Heart right ventricle (tissue), 16 donors: Measurements from ENCODE around the gene CYP51A1. TPM values are rescaled to one million over a fixed set of nuclear protein-coding genes. Genes with fewer than 3 reads are reported as not detected.
"Not testable (repeated sequence)": the region's sequence is repeated elsewhere in the genome, so short reads cannot be mapped to it uniquely, and the experiment has no call there.

Source experiments
- ATAC-seq, 8 donors: fragments of 200-7000 bp; cut with Tn5 transposase; one replicate each; pipeline ENCODE4 v1.9.1; 2020; ENCODE audit warnings: mild to moderate bottlenecking in 8 of 8, moderate library complexity in 8 of 8, moderate number of reproducible peaks in 1 of 8
- DNase-seq, 2 donors: peaks; one replicate each; pipeline ENCODE4 v3.0.0-alpha.2; 2020
- H3K27ac ChIP-seq, 10 donors: fragments of 200-600 bp; sonication (generic) in 2 of 10; one replicate each; pipeline versions ENCODE4 v1.5.0 to v1.8.0; 2020 to 2022; ENCODE audit warnings: mild to moderate bottlenecking in 3 of 10
- H3K27me3 ChIP-seq, 7 donors: fragments of 200-600 bp; one replicate each; pipeline ENCODE4 v1.8.0; 2021 to 2022; ENCODE audit warnings: mild to moderate bottlenecking in 2 of 7
- H3K36me3 ChIP-seq, 9 donors: fragments of 200-600 bp; sonication (generic) in 1 of 9; one replicate each; pipeline versions ENCODE4 v1.5.0 to v1.8.0; 2020 to 2022; ENCODE audit warnings: mild to moderate bottlenecking in 2 of 9
- H3K4me1 ChIP-seq, 9 donors: fragments of 200-600 bp; sonication (generic) in 1 of 9; one replicate each; pipeline versions ENCODE4 v1.5.0 to v1.8.0; 2020 to 2022; ENCODE audit warnings: mild to moderate bottlenecking in 4 of 9
- H3K4me3 ChIP-seq, 10 donors: fragments of 200-600 bp; sonication (generic) in 2 of 10; one replicate each; pipeline versions ENCODE4 v1.5.0 to v1.8.0; 2020 to 2022; ENCODE audit warnings: mild to moderate bottlenecking in 7 of 10, moderate library complexity in 2 of 10
- H3K9me3 ChIP-seq, 11 donors: fragments of 200-600 bp in 10 of 11; sonication (generic) in 2 of 11; one replicate each; pipeline versions ENCODE4 v1.5.0 to v1.8.0; 2013 to 2022; ENCODE audit warnings: mild to moderate bottlenecking in 2 of 11, control low read depth in 1 of 11, moderate library complexity in 1 of 11
- CTCF ChIP-seq, 9 donors: fragments of 200-600 bp; sonication (generic) in 2 of 9; IDR thresholded peaks; one replicate each; pipeline versions ENCODE4 v1.5.0 to v1.8.0; 2021 to 2022; ENCODE audit warnings: antibody characterized with exemption in 9 of 9, mild to moderate bottlenecking in 5 of 9, moderate library complexity in 1 of 9
- WGBS, 2 donors: extraction: QIAGEN DNeasy Blood & Tissue Kit; methylation state at CpG; one replicate each; pipeline ENCODE4 v1.1.7; 2013; ENCODE audit warnings: inconsistent platforms in 1 of 2; 5-methylcytosine and 5-hydroxymethylcytosine counted together
- intact Hi-C, 10 donors: fragments of 100-400 bp; cut with DNase I; formaldehyde crosslinking; loops; one replicate each; pipeline versions ENCODE4 v1.11.1 to v1.14.2; 2022
- polyA plus RNA-seq, 2 donors: library from polyadenylated mRNA; stranded (reverse); fragments of 200-250 nt; gene quantifications; one replicate each; pipeline ENCODE4 v1.2.3, GENCODE V29; 2013
- total RNA-seq, 10 donors: library from RNA; stranded (reverse); fragmentation: NEBNext Ultra II Directional in 3 of 10; extraction: Animal tissue kit (Norgen Biotek cat#: 25700) in 3 of 10; gene quantifications; one replicate each; pipeline versions ENCODE4 v1.2.1 to v1.2.4, GENCODE V29; 2021 to 2023
- donor health status: Arrhythmogenic right ventricular cardiomyopathy.
- donor health status: ischemic (EF 13 %, LVEDD 7.1; RV severe dilation, severe dysfunction).
- donor health status: healthy with polysubstance abuse.
- donor health status: DM: no; HTN: yes; CAD: no.
- donor health status: DM: no; HTN: no; CAD: no.
- donor health status: ischemic (EF 25% LVEDD 6.9; RV normal size, moderate dysfunction).
- donor health status: ischemic (EF 25% LVEDD 5.7; RV mildly dilated, moderate dysfunction).
- donor health status: healthy.
- donor health status: DM: yes; HTN: yes; CAD: no.
- donor health status: Ischemic cardiomyopathy.
- donor health status: ischemic (EF 35%, LVEDD 5.7; RV mildly dilated, moderate dysfunction).
- donor health status: nonischemic (EF 11% LVEDD 7.7; RV severe dilation, severe dysfunction).
- donor health status: DM: yes; HTN: yes; CAD: no.
- donor health status: PGD.
- donor health status: ischemic (EF 29% LVEDD 5.4; RV normal size, mild dysfunction).
- donor health status: nonischemic (EF 23%, LVEDD 6.1; RV moderate dilation, normal function).

The CYP51A1 gene
- total and polyA plus RNA-seq, 12 donors: 5.8 to 45.5 (median 24.2) TPM

GRCh38 chr7:92092210-92092609 is 42.1 kb downstream of the CYP51A1 start:
- TF ChIP-seq CTCF (IDR thresholded peaks at IDR 0.05): no peak
- ATAC-seq (no peak), DNase-seq (no peak)
- no peak overlapping the region for H3K4me3 ChIP-seq
- no peaks in the 10 kb centered on the region for H3K27me3 ChIP-seq
- peaks cover 0 to 2% (median 0%) of the 10 kb centered on the region in 11 donors for H3K9me3 ChIP-seq
- WGBS, 2 donors: 81 to 90% methylated on average over 1 of the region's 1 CpG
- intact Hi-C loops: loop anchor here in 1 of 10 donors (10.0 kb wide), 1 partner anchor 143 kb away; no protein-coding TSS in a partner anchor
- H3K4me1 ChIP-seq: no peaks in the 10 kb centered on the region
- H3K27ac ChIP-seq: no peak overlapping the region
- peaks cover 0 to 100% (median 59%) of the 10 kb centered on the region in 9 donors for H3K36me3 ChIP-seq

- no peaks in the 10 kb centered on the region for H3K4me1 ChIP-seq
- DNase-seq: no peak
- H3K36me3 ChIP-seq: peaks cover 0 to 100% (median 72%) of the 10 kb centered on the region in 9 donors
- no peaks in the 10 kb centered on the region for H3K27me3 ChIP-seq
- intact Hi-C loops: no loop called here
- no peak for TF ChIP-seq CTCF (IDR thresholded peaks at IDR 0.05)
- WGBS, 2 donors: 96 to 97% methylated on average over 1 of the region's 1 CpG
- H3K27ac ChIP-seq: no peak overlapping the region
- peaks cover 0 to 4% (median 0%) of the 10 kb centered on the region in 11 donors for H3K9me3 ChIP-seq
- ATAC-seq: no peak
- no peak overlapping the region for H3K4me3 ChIP-seq
These were observed 46.0 kb downstream of the CYP51A1 start for GRCh38 chr7:92088266-92088665.

GRCh38 chr7:92083922-92084321 is 50.4 kb downstream of the CYP51A1 start:
- H3K4me1 ChIP-seq, ATAC-seq, H3K9me3 ChIP-seq, H3K27me3 ChIP-seq, DNase-seq, H3K27ac ChIP-seq, H3K4me3 ChIP-seq, intact Hi-C loops: not testable (repeated sequence)
- 98% methylated on average over 6 of the region's 6 CpGs for WGBS, 2 donors
- H3K36me3 ChIP-seq: peaks cover 0 to 100% (median 63%) of the 10 kb centered on the region in 9 donors

GRCh38 chr7:92076509-92076908 is 57.8 kb downstream of the CYP51A1 start:
- DNase-seq (no peak), ATAC-seq (no peak)
- no peak overlapping the region for H3K4me3 ChIP-seq
- H3K36me3 ChIP-seq: peaks cover 0 to 100% (median 43%) of the 10 kb centered on the region in 9 donors
- 34 to 36% methylated on average over 1 of the region's 1 CpG for WGBS, 2 donors
- no peak overlapping the region for H3K27ac ChIP-seq
- no peaks in the 10 kb centered on the region for H3K27me3 ChIP-seq
- H3K9me3 ChIP-seq: no peaks in the 10 kb centered on the region
- intact Hi-C loops: no loop called here
- no peak for TF ChIP-seq CTCF (IDR thresholded peaks at IDR 0.05)
- no peaks in the 10 kb centered on the region for H3K4me1 ChIP-seq

- Histone ChIP-seq H3K27ac (no peak overlapping the region), H3K4me3 (no peak overlapping the region), H3K4me1 (no peaks in the 10 kb centered on the region), H3K36me3 (peaks cover 0 to 100% (median 48%) of the 10 kb centered on the region in 9 donors), H3K27me3 (no peaks in the 10 kb centered on the region), H3K9me3 (no peaks in the 10 kb centered on the region)
- ATAC-seq (no peak), DNase-seq (no peak)
- WGBS, 2 donors: 93% methylated on average over 4 of the region's 4 CpGs
- no peak for TF ChIP-seq CTCF (IDR thresholded peaks at IDR 0.05)
- intact Hi-C loops: no loop called here
These were observed 58.7 kb downstream of the CYP51A1 start for GRCh38 chr7:92075455-92076158.
